Transverse colon (tissue), 4 donors: ENCODE data around the gene IFNA5. TPM values are rescaled to one million over a fixed set of nuclear protein-coding genes. Genes with fewer than 3 reads are reported as not detected.

Experiments used
- DNase-seq: peaks from one replicate; pipeline ENCODE4 v3.0.0-alpha.2; 2019
- H3K27ac ChIP-seq, 4 donors: fragments of 200-600 bp; sonication (generic); 2 replicates each; pipeline ENCODE4 v1.5.1; 2016 to 2018; ENCODE audit warnings: inconsistent platforms in 4 of 4
- H3K27me3 ChIP-seq: fragments of 200-600 bp; sonication (generic); 2 replicates; pipeline ENCODE4 v1.5.1; 2017; ENCODE audit warnings: inconsistent platforms
- H3K36me3 ChIP-seq, 4 donors: fragments of 200-600 bp; sonication (generic); 2 replicates each; pipeline ENCODE4 v1.5.1; 2017 to 2019; ENCODE audit warnings: inconsistent platforms in 4 of 4
- H3K4me1 ChIP-seq, 4 donors: fragments of 200-600 bp; sonication (generic); 2 replicates each; pipeline ENCODE4 v1.5.1; 2017 to 2020; ENCODE audit warnings: inconsistent platforms in 4 of 4
- H3K4me3 ChIP-seq, 4 donors: fragments of 200-600 bp; sonication (generic); 1 replicate in 1 of 4; 2 replicates in 3 of 4; pipeline versions ENCODE4 v1.5.1 to v1.6.1; 2017 to 2019; ENCODE audit warnings: inconsistent platforms in 4 of 4
- H3K9me3 ChIP-seq, 2 donors: fragments of 200-600 bp; sonication (generic); 2 replicates each; pipeline ENCODE4 v1.5.1; 2017 to 2019; ENCODE audit warnings: inconsistent platforms in 2 of 2
- EP300 ChIP-seq: sonication (generic); formaldehyde crosslinking; IDR thresholded peaks from one replicate; pipeline ENCODE4 v1.6.1; 2017; ENCODE audit warnings: antibody characterized with exemption, low read depth
- POLR2A ChIP-seq: fragments of 450-650 bp; IDR thresholded peaks from one replicate; pipeline ENCODE4 v1.6.1; 2016; ENCODE audit warnings: antibody characterized with exemption, mild to moderate bottlenecking, moderate library complexity
- POLR2AphosphoS5 ChIP-seq, 3 donors: sonication (generic); formaldehyde crosslinking; IDR thresholded peaks; one replicate each; pipeline ENCODE4 v1.6.1; 2016; ENCODE audit warnings: antibody characterized with exemption in 3 of 3
- WGBS, 2 donors: methylation state at CpG; one replicate each; pipeline ENCODE4 v1.1.5; 2018; ENCODE audit warnings: low coverage in 1 of 2; 5-methylcytosine and 5-hydroxymethylcytosine counted together
- in situ Hi-C, 4 donors: fragments of 200-750 bp; cut with MboI; loops; one replicate each; pipeline versions ENCODE4 v1.15.0 to v1.15.1; 2017; ENCODE audit warnings: low sequenced_read_pairs in 3 of 4, low pct_ligation_motif_present in 1 of 4, low pct_unique_long_range_greater_than_20kb in 1 of 4
- intact Hi-C: fragments of 100-400 bp; cut with DNase I; formaldehyde crosslinking; loops from one replicate; pipeline ENCODE4 v1.15.1; 2023; ENCODE audit warnings: low total_unique reads
- total RNA-seq, 4 donors: library from RNA; depleted of rRNA; stranded (reverse); fragments of >200 nt; gene quantifications; one replicate each; pipeline ENCODE4 v1.1.0, GENCODE V29; 2016
- TF ChIP-seq, protein P1 (sequence below), 5 experiments: fragments of 200-600 bp in 3 of 5; fragments of 450-650 bp in 2 of 5; sonication (generic) in 3 of 5; IDR thresholded peaks; 1 replicate in 2 of 5; 2 replicates in 3 of 5; pipeline ENCODE4 v1.5.1; 2016 to 2017; ENCODE audit warnings: antibody characterized with exemption in 5 of 5, inconsistent platforms in 3 of 5, mild to moderate bottlenecking in 2 of 5, moderate library complexity in 1 of 5

IFNA5 gene
- total RNA-seq, 4 donors from 2014 or later, result not detected

DNA sequence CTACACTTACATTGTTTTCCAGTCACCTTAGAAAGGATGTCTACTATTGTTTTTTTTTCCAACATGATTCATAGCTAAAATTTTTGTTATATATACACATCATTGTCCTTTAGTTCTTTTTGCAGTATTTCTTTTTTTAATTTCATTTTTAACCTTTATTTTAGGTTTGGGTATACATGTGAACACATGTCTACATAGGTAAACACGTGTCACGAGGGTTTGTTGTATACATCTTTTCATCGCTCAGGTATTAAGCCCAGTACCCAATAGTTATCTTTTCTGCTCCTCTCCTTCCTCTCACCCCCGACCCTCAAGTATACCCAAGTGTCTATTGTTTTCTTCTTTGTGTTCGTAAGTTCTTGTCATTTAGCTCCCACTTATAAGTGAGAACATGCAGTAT is 19.0 kb downstream of the IFNA5 start:
- Histone ChIP-seq H3K4me3 (no peak overlapping the region), H3K27me3 (no peaks in the 10 kb centered on the region), H3K36me3 (no peaks in the 10 kb centered on the region), H3K9me3 (no peaks in the 10 kb centered on the region), H3K27ac (no peak overlapping the region), H3K4me1 (peaks cover 0 to 4% (median 0%) of the 10 kb centered on the region in 4 donors)
- WGBS, 2 donors, result 73 to 91% methylated on average over 5 of the region's 5 CpGs
- intact Hi-C loops, result no loop called here
- no peak for DNase-seq
- in situ Hi-C loops, result no loop called here
- TF ChIP-seq POLR2A (no peak), EP300 (no peak), POLR2AphosphoS5 (IDR thresholded peaks at IDR 0.05) (no peak)
- TF ChIP-seq, protein P1, sequence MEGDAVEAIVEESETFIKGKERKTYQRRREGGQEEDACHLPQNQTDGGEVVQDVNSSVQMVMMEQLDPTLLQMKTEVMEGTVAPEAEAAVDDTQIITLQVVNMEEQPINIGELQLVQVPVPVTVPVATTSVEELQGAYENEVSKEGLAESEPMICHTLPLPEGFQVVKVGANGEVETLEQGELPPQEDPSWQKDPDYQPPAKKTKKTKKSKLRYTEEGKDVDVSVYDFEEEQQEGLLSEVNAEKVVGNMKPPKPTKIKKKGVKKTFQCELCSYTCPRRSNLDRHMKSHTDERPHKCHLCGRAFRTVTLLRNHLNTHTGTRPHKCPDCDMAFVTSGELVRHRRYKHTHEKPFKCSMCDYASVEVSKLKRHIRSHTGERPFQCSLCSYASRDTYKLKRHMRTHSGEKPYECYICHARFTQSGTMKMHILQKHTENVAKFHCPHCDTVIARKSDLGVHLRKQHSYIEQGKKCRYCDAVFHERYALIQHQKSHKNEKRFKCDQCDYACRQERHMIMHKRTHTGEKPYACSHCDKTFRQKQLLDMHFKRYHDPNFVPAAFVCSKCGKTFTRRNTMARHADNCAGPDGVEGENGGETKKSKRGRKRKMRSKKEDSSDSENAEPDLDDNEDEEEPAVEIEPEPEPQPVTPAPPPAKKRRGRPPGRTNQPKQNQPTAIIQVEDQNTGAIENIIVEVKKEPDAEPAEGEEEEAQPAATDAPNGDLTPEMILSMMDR (IDR thresholded peaks at IDR 0.05), result no peak

DNA sequence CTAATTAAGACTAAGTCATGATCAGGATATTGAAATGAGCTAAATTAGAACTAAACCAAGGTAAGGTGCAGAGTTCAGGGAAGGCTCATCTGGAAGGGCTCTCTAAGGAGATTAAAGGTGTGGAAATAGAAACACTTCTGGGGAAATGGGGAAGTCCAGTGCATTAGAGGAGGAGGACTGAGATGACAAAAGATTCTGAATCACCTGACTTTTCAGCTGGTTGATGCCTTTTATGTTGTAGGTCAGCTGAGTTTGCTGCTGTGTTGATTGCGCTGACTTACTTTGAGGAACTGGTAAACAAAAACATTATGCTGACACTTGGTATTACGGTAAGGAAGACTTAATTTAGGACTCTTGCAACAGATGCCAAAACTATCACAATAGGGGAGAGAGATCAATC is 23.8 kb downstream of the IFNA5 start:
- no peaks in the 10 kb centered on the region for H3K36me3 ChIP-seq
- TF ChIP-seq POLR2AphosphoS5 (IDR thresholded peaks at IDR 0.05), result no peak
- no peak for TF ChIP-seq POLR2A
- TF ChIP-seq, protein P1 (IDR thresholded peaks at IDR 0.05), result no peak
- TF ChIP-seq EP300, result no peak
- WGBS, 2 donors, result 52 to 60% methylated on average over 2 of the region's 2 CpGs
- intact Hi-C loops, result no loop called here
- H3K4me1 ChIP-seq, result no peaks in the 10 kb centered on the region
- H3K27ac ChIP-seq, result no peak overlapping the region
- H3K4me3 ChIP-seq, result no peak overlapping the region
- in situ Hi-C loops, result no loop called here
- DNase-seq, result no peak
- no peaks in the 10 kb centered on the region for H3K27me3 ChIP-seq
- H3K9me3 ChIP-seq, result no peaks in the 10 kb centered on the region

DNA sequence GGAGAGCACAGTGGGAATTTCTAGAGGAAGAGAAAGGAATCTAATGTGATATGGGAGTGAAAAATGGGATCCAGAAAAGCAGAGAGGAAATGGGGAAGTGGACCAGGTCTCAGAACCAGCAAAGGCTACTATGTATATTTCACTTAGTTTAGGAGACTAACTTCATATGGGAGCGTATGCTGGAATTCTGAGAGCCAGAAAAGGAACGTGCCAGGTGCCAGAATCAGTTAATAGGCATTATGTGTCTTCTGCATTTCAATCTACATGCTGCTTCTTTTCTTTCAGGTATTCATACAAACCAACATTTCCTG is 36.8 kb downstream of the IFNA5 start:
- no peak overlapping the region for H3K27ac ChIP-seq
- intact Hi-C loops, result no loop called here
- 40 to 57% methylated on average over 2 of the region's 2 CpGs for WGBS, 2 donors
- no peaks in the 10 kb centered on the region for H3K27me3 ChIP-seq
- no peaks in the 10 kb centered on the region for H3K36me3 ChIP-seq
- H3K9me3 ChIP-seq, result no peaks in the 10 kb centered on the region
- H3K4me1 ChIP-seq, result no peaks in the 10 kb centered on the region
- H3K4me3 ChIP-seq, result no peak overlapping the region
- no peak for DNase-seq
- TF ChIP-seq POLR2AphosphoS5 (IDR thresholded peaks at IDR 0.05) (no peak), EP300 (no peak), POLR2A (no peak)
- TF ChIP-seq, protein P1 (IDR thresholded peaks at IDR 0.05), result no peak
- in situ Hi-C loops, result no loop called here

DNA sequence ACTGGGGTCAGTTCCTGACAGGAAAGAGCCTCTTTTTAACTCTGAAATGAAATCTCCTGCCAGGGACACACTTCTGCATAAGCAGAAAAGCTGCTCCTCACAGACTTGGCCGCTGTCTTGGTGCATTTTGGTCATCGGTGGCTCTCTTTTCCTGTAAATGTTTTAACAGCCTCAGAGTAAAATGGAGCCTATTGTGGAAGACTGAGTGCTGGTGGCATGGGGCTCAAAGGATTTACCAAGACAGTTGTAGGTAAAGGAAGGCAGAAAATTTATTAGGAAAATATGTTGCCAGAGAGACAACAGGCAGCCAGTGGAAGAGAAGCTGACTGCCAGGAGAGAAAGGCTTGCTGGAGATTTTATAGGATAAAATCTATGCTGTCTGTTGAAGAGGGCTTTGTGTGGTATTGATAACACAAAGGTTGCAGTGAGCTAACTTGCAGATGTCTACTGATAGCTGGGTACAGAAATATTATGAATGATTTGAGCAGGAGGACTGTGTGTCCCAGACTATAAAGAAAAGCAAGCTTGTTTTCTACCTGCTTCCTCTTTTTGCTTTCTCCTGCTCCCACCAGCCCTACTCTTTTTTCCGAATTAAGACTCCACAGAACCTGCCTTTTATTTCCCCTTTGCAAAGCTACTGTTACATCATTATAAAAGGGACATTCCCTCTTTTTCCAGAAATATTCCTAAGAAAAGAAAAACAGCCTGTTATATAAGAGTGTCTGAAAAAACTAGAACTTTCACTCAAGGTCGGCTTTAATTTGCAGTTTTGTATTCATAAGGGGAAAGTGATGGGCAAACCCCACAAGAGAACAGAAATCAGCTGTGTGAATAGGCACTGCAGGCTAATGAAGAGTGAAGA is 37.4 kb downstream of the IFNA5 start:
- Histone ChIP-seq H3K4me3 (no peak overlapping the region), H3K9me3 (no peaks in the 10 kb centered on the region), H3K4me1 (no peaks in the 10 kb centered on the region), H3K27ac (no peak overlapping the region), H3K27me3 (no peaks in the 10 kb centered on the region), H3K36me3 (no peaks in the 10 kb centered on the region)
- in situ Hi-C loops (no loop called here), intact Hi-C loops (no loop called here)
- no peak for DNase-seq
- 43 to 49% methylated on average over 4 of the region's 4 CpGs for WGBS, 2 donors
- TF ChIP-seq, protein P1 (IDR thresholded peaks at IDR 0.05), result no peak
- TF ChIP-seq POLR2AphosphoS5 (IDR thresholded peaks at IDR 0.05), result no peak
- no peak for TF ChIP-seq POLR2A
- TF ChIP-seq EP300, result no peak
